Measurements from ENCODE around the gene PNP.

Gene PNP

GRCh38 chr14:20522332-20522731, 53.1 kb downstream of the PNP start:
- DNase-seq, result no peak
- H3K4me3 ChIP-seq (ENCODE audit: low read depth, low read length), result no peak overlapping the region
- no peaks in the 10 kb centered on the region for H3K36me3 ChIP-seq
- H3K4me1 ChIP-seq, result no peaks in the 10 kb centered on the region
- TF ChIP-seq, protein P1, sequence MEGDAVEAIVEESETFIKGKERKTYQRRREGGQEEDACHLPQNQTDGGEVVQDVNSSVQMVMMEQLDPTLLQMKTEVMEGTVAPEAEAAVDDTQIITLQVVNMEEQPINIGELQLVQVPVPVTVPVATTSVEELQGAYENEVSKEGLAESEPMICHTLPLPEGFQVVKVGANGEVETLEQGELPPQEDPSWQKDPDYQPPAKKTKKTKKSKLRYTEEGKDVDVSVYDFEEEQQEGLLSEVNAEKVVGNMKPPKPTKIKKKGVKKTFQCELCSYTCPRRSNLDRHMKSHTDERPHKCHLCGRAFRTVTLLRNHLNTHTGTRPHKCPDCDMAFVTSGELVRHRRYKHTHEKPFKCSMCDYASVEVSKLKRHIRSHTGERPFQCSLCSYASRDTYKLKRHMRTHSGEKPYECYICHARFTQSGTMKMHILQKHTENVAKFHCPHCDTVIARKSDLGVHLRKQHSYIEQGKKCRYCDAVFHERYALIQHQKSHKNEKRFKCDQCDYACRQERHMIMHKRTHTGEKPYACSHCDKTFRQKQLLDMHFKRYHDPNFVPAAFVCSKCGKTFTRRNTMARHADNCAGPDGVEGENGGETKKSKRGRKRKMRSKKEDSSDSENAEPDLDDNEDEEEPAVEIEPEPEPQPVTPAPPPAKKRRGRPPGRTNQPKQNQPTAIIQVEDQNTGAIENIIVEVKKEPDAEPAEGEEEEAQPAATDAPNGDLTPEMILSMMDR (IDR thresholded peaks at IDR 0.05; ENCODE audit: low read depth, low read length), result no peak
- H3K9me3 ChIP-seq, result no peaks in the 10 kb centered on the region
- H3K27me3 ChIP-seq, result no peaks in the 10 kb centered on the region; the same call in 1 of the 2 replicates

DNA sequence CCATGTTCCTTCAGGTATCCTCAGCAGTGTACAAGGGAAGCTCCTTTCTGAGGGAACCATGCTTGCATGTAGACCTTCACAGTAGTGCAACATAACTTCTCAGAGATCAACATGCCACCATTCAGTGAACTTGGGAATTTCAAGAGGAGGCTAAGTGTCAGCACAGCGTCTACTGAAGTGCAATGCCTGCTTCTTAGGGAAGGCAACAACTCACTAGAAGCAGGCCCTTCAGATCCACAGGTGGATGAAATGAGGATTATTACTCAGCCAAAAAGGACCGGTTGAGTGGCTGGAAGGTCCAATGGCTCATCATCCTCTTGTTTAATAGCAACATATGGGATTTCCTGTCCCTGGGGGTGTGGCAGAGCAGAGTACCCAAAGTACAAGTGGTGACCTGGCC, 54.8 kb downstream of the PNP start:
- TF ChIP-seq, protein P1 (IDR thresholded peaks at IDR 0.05; ENCODE audit: low read depth, low read length), result no peak
- Histone ChIP-seq H3K4me1 (no peaks in the 10 kb centered on the region), H3K9me3 (no peaks in the 10 kb centered on the region), H3K4me3 (ENCODE audit: low read depth, low read length) (no peak overlapping the region), H3K27me3 (peaks cover 5% of the 10 kb centered on the region; the same call in 1 of the 2 replicates), H3K36me3 (no peaks in the 10 kb centered on the region)
- no peak for DNase-seq
